ENCODE measurements around the gene CHD6. TPM values are rescaled to one million over a fixed set of nuclear protein-coding genes. Genes with fewer than 3 reads are reported as not detected.

CHD6 gene
- total and polyA plus RNA-seq, 12 donors = 9.2 to 56.8 (median 41.7) TPM

GRCh38 chr20:41639630-41640029, 21.5 kb upstream of the CHD6 start:
- H3K27ac ChIP-seq = no peak overlapping the region
- TF ChIP-seq POLR2A (IDR thresholded peaks at IDR 0.05) = no peak
- TF ChIP-seq CTCF (IDR thresholded peaks at IDR 0.05) = no peak
- intact Hi-C loops (cut with DNase I) = no loop called here
- H3K36me3 ChIP-seq (replicated peaks in 1 of 2) = no peaks in the 10 kb centered on the region
- H3K4me1 ChIP-seq (replicated peaks in 1 of 2) = peaks cover 0 to 6% of the 10 kb centered on the region in 2 donors
- 33 to 56% (median 46%) methylated on average over 2 of the region's 2 CpGs for WGBS, 4 donors
- H3K4me3 ChIP-seq = no peak overlapping the region
- no peaks in the 10 kb centered on the region for H3K27me3 ChIP-seq
- DNase-seq = no peak
- no peaks in the 10 kb centered on the region for H3K9me3 ChIP-seq (replicated peaks in 1 of 3)

DNA sequence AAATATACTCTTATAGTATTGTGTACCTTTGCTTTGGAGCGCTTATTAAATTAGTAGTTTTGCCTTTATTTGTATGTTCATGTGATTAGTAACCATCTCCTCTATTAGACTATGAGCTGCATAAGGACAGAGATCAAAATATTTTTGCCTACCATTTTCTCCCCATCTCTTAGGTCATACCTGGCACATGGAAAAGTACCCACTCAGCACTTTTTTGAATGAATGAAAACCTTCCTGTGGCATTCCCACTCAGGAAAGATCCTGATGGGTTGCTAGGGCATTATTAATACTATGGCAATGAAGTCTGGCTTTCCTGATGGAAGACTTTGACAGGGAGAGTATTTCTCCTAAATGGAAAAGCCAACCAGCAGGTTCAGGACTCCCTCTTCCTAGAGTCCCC, 20.3 kb upstream of the CHD6 start:
- H3K27ac ChIP-seq = no peak overlapping the region
- H3K4me1 ChIP-seq (replicated peaks in 1 of 2) = peaks cover 0 to 3% of the 10 kb centered on the region in 2 donors
- H3K36me3 ChIP-seq (replicated peaks in 1 of 2) = no peaks in the 10 kb centered on the region
- no peaks in the 10 kb centered on the region for H3K9me3 ChIP-seq (replicated peaks in 1 of 3)
- intact Hi-C loops (cut with DNase I) = no loop called here
- no peaks in the 10 kb centered on the region for H3K27me3 ChIP-seq
- no peak overlapping the region for H3K4me3 ChIP-seq
- no peak for TF ChIP-seq CTCF (IDR thresholded peaks at IDR 0.05)
- no peak for TF ChIP-seq POLR2A (IDR thresholded peaks at IDR 0.05)
- 86 to 94% (median 92%) methylated on average over 1 of the region's 1 CpG for WGBS, 4 donors
- DNase-seq = no peak

GRCh38 chr20:41635158-41635557, 17.0 kb upstream of the CHD6 start:
- intact Hi-C loops (cut with DNase I) = no loop called here
- no peaks in the 10 kb centered on the region for H3K9me3 ChIP-seq (replicated peaks in 1 of 3)
- H3K36me3 ChIP-seq (replicated peaks in 1 of 2) = no peaks in the 10 kb centered on the region
- H3K27me3 ChIP-seq = no peaks in the 10 kb centered on the region
- no peaks in the 10 kb centered on the region for H3K4me1 ChIP-seq (replicated peaks in 1 of 2)
- TF ChIP-seq POLR2A (IDR thresholded peaks at IDR 0.05) (no peak), CTCF (IDR thresholded peaks at IDR 0.05) (no peak)
- no peak overlapping the region for H3K27ac ChIP-seq
- no peak for DNase-seq
- no peak overlapping the region for H3K4me3 ChIP-seq

DNA sequence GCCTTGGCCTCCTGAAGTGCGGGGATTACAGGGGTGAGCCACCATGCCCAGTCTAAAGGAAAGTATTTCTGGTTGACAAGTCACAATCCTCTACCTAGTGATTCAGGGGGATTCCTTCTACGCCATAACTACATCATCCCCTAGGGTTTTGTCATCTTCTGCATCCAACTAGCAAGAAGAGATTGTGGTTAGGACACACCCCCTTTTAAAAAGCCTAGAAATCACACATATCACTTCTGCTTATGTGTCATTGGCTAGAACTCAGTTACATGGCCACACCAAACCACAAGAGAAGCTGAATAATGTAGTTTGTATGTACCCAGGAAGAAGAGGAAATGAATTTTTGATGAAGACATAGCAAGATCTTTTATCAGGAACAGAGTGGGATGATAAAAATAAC, 14.7 kb upstream of the CHD6 start:
- Histone ChIP-seq H3K4me3 (no peak overlapping the region), H3K27me3 (no peaks in the 10 kb centered on the region), H3K36me3 (replicated peaks in 1 of 2) (no peaks in the 10 kb centered on the region), H3K27ac (no peak overlapping the region), H3K4me1 (replicated peaks in 1 of 2) (no peaks in the 10 kb centered on the region), H3K9me3 (replicated peaks in 1 of 3) (no peaks in the 10 kb centered on the region)
- no peak for TF ChIP-seq POLR2A (IDR thresholded peaks at IDR 0.05)
- TF ChIP-seq CTCF (IDR thresholded peaks at IDR 0.05) = no peak
- intact Hi-C loops (cut with DNase I) = no loop called here
- WGBS, 4 donors = 77 to 90% (median 89%) methylated on average over 2 of the region's 2 CpGs
- DNase-seq = no peak

Measured in adrenal gland (tissue), 12 donors.